HEK293 (cell line): ENCODE results near the gene SH3RF1.

ENCODE experiments used
- CTCF ChIA-PET: fragments of 350-600 bp; formaldehyde crosslinking; extraction: SDS; loops from one replicate; lab custom pipeline; 2021; ENCODE audit warnings: antibody characterized with exemption; lab: Yijun Ruan, JAX
- POLR2A ChIA-PET: fragments of 300-600 bp; formaldehyde crosslinking; extraction: SDS; loops from one replicate; lab custom pipeline; 2020; ENCODE audit warnings: antibody characterized with exemption, inconsistent platforms; lab: Yijun Ruan, JAX
- H3K27ac ChIP-seq: fragments of 200-500 bp; sonication (Bioruptor generic); 2 replicates; pipeline ENCODE4 v1.5.1; 2014; ENCODE audit warnings: low read depth, low read length, control low read depth, inconsistent platforms; ENCODE audit errors: extremely low read depth
- H3K36me3 ChIP-seq, 2 experiments: fragments of 200-500 bp in 1 of 2; sonication (Bioruptor generic) in 1 of 2; 1 replicate in 1 of 2; 2 replicates in 1 of 2; pipeline ENCODE4 v1.5.1; 2014 to 2017; ENCODE audit warnings: inconsistent platforms in 2 of 2, low read length in 2 of 2; ENCODE audit not compliant: control insufficient read depth in 2 of 2, insufficient read depth in 1 of 2
- H3K4me1 ChIP-seq: fragments of 200-500 bp; sonication (Bioruptor generic); 2 replicates; pipeline ENCODE4 v1.5.1; 2014; ENCODE audit warnings: mild to moderate bottlenecking, low read length, inconsistent platforms; ENCODE audit not compliant: control insufficient read depth, insufficient read depth
- H3K4me3 ChIP-seq: 2 replicates; pipeline ENCODE4 v1.5.1; 2011; ENCODE audit warnings: low read depth, mild to moderate bottlenecking, control low read depth, low read length, moderate library complexity
- H3K9me3 ChIP-seq: fragments of 200-500 bp; sonication (Bioruptor generic); 2 replicates; pipeline ENCODE4 v1.5.1; 2014; ENCODE audit warnings: low read depth, low read length, inconsistent platforms; ENCODE audit not compliant: control insufficient read depth, insufficient read depth
- BCL11A ChIP-seq: fragments of 450-650 bp; formaldehyde crosslinking; IDR thresholded peaks from 2 replicates; pipeline ENCODE4 v1.5.1; 2016; ENCODE audit warnings: low read depth, missing biosample characterization, missing genetic modification characterization
- BCL11B ChIP-seq: fragments of 450-650 bp; formaldehyde crosslinking; IDR thresholded peaks from 2 replicates; pipeline ENCODE4 v1.5.1; 2016; ENCODE audit warnings: low read depth, missing biosample characterization, missing genetic modification characterization
- GLIS1 ChIP-seq: fragments of 450-650 bp; formaldehyde crosslinking; IDR thresholded peaks from 2 replicates; pipeline ENCODE4 v1.5.1; 2016; ENCODE audit warnings: missing biosample characterization, missing genetic modification characterization
- ZBTB17 ChIP-seq: fragments of 450-650 bp; formaldehyde crosslinking; IDR thresholded peaks from 2 replicates; pipeline ENCODE4 v1.5.1; 2016; ENCODE audit warnings: missing biosample characterization, missing genetic modification characterization
- ZNF10 ChIP-seq: fragments of 450-650 bp; formaldehyde crosslinking; IDR thresholded peaks from 2 replicates; pipeline ENCODE4 v1.5.1; 2017; ENCODE audit warnings: missing biosample characterization, missing genetic modification characterization
- ZNF19 ChIP-seq: fragments of 450-650 bp; formaldehyde crosslinking; IDR thresholded peaks from 2 replicates; pipeline ENCODE4; 2016; ENCODE audit warnings: missing biosample characterization, missing genetic modification characterization, low read depth
- ZNF366 ChIP-seq: fragments of 450-650 bp; formaldehyde crosslinking; conservative IDR thresholded peaks from 2 replicates; pipeline ENCODE4 v1.5.1; 2016; ENCODE audit warnings: missing biosample characterization, missing genetic modification characterization
- ZNF423 ChIP-seq: fragments of 450-650 bp; formaldehyde crosslinking; IDR thresholded peaks from 2 replicates; pipeline ENCODE4 v1.5.1; 2016; ENCODE audit warnings: missing biosample characterization, missing genetic modification characterization
- ZNF529 ChIP-seq: fragments of 450-650 bp; formaldehyde crosslinking; IDR thresholded peaks from 2 replicates; pipeline ENCODE4 v1.5.1; 2017; ENCODE audit warnings: missing genetic modification characterization, missing biosample characterization; ENCODE audit not compliant: insufficient replicate concordance
- ZNF560 ChIP-seq: fragments of 450-650 bp; formaldehyde crosslinking; IDR thresholded peaks from 2 replicates; pipeline ENCODE4 v1.5.1; 2017; ENCODE audit warnings: missing biosample characterization, missing genetic modification characterization, borderline replicate concordance
- ZNF677 ChIP-seq: fragments of 450-650 bp; IDR thresholded peaks from 2 replicates; pipeline ENCODE4 v1.5.0; 2018; ENCODE audit warnings: missing biosample characterization, mild to moderate bottlenecking, missing genetic modification characterization, moderate library complexity
- ZNF701 ChIP-seq: fragments of 450-650 bp; formaldehyde crosslinking; IDR thresholded peaks from 2 replicates; pipeline ENCODE4 v1.5.1; 2016; ENCODE audit warnings: missing biosample characterization, missing genetic modification characterization
- ZNF76 ChIP-seq: fragments of 450-650 bp; formaldehyde crosslinking; IDR thresholded peaks from 2 replicates; pipeline ENCODE4; 2016; ENCODE audit warnings: low read depth, missing biosample characterization, missing genetic modification characterization, borderline replicate concordance
- ZNF791 ChIP-seq: fragments of 450-650 bp; formaldehyde crosslinking; IDR thresholded peaks from 2 replicates; pipeline ENCODE4 v1.5.1; 2016; ENCODE audit warnings: missing biosample characterization, missing genetic modification characterization
- ZNF830 ChIP-seq: fragments of 450-650 bp; IDR thresholded peaks from 2 replicates; pipeline ENCODE4 v1.5.0; 2018; ENCODE audit warnings: missing biosample characterization, missing genetic modification characterization, low read depth, mild to moderate bottlenecking, moderate library complexity
- ZNF843 ChIP-seq: fragments of 450-650 bp; formaldehyde crosslinking; IDR thresholded peaks from 2 replicates; pipeline ENCODE4 v1.5.1; 2016; ENCODE audit warnings: missing biosample characterization, missing genetic modification characterization
- TF ChIP-seq, protein P1 (sequence below): fragments of 450-650 bp; formaldehyde crosslinking; IDR thresholded peaks from 2 replicates; pipeline ENCODE4 v1.5.1; 2016; ENCODE audit warnings: missing biosample characterization, missing genetic modification characterization
- TF ChIP-seq, protein P2 (sequence below): fragments of 450-650 bp; formaldehyde crosslinking; IDR thresholded peaks from 2 replicates; pipeline ENCODE4 v1.5.1; 2016; ENCODE audit warnings: missing biosample characterization, missing genetic modification characterization, low read depth
- TF ChIP-seq, protein P3 (sequence below): fragments of 450-650 bp; formaldehyde crosslinking; IDR thresholded peaks from 2 replicates; pipeline ENCODE4 v1.5.1; 2016; ENCODE audit warnings: missing biosample characterization, missing genetic modification characterization
- TF ChIP-seq, protein P4 (sequence below): fragments of 450-650 bp; formaldehyde crosslinking; IDR thresholded peaks from 2 replicates; pipeline ENCODE4 v1.5.0; 2017; ENCODE audit warnings: missing biosample characterization, missing genetic modification characterization, borderline replicate concordance

SH3RF1 gene

DNA sequence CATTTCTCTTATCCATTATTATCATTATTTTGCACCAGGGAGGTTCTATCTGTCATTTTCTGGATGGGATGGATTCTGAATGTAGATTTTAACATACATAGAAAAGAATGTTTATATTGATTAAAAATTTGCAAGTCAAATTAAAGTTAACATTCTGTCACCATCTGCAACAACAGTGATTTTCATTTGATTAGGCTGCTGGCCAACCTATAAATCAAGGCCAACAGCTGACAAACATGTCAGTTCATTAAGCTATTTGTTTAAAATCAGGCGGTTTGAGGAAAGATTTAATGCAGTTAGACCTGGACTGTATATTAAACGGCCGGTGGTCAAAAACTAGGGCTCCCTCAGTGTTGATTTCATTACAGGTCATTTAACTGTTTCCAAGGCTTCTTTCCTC, 151.2 kb downstream of the SH3RF1 start:
- no peak overlapping the region for H3K27ac ChIP-seq
- TF ChIP-seq BCL11A: no peak
- CTCF ChIA-PET: no interaction called here
- H3K4me1 ChIP-seq: no peaks in the 10 kb centered on the region
- POLR2A ChIA-PET: no interaction called here
- peaks cover 6 to 50% of the 10 kb centered on the region in 2 experiments; a peak in 2 of 3 replicates for H3K36me3 ChIP-seq
- H3K4me3 ChIP-seq: no peak overlapping the region
- no peaks in the 10 kb centered on the region for H3K9me3 ChIP-seq

DNA sequence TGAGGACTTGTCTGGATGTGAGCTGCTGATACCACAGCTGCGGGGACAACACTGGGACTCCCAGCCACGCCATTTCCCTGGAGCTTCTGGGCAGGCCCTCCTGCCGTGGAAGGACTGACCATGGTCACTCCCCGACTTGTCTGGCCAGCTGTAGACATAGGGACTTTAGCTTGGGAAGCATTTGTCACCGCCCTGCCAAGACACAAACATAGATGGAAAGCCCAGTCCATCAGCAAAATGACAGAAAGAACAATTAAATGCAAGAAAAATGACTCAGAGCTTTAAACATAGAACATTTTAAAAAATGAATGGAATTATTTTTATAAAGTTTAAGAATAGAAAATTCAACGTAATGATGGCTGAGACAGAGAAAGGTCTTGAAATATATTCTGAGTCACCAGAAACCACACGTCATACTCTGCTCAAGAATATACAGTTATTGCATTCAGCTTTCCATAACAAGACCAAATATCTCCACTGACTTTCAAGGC, 153.1 kb downstream of the SH3RF1 start:
- H3K27ac ChIP-seq: no peak overlapping the region
- H3K4me3 ChIP-seq: no peak overlapping the region
- H3K4me1 ChIP-seq: no peaks in the 10 kb centered on the region
- TF ChIP-seq ZNF560 (tag by site-specific recombination) (no peak), GLIS1 (tag by site-specific recombination) (no peak), BCL11B (tag by site-specific recombination) (no peak), ZNF830 (tag by site-specific recombination) (no peak), ZNF76 (tag by site-specific recombination) (no peak), ZNF791 (tag by site-specific recombination) (no peak), ZBTB17 (tag by site-specific recombination) (no peak), ZNF843 (tag by site-specific recombination) (no peak), ZNF701 (tag by site-specific recombination) (no peak), ZNF366 (tag by site-specific recombination) (no peak), ZNF677 (no peak), ZNF10 (no peak), ZNF423 (tag by site-specific recombination) (no peak), ZNF19 (tag by site-specific recombination) (no peak), ZNF529 (tag by site-specific recombination) (no peak)
- TF ChIP-seq, protein P1, sequence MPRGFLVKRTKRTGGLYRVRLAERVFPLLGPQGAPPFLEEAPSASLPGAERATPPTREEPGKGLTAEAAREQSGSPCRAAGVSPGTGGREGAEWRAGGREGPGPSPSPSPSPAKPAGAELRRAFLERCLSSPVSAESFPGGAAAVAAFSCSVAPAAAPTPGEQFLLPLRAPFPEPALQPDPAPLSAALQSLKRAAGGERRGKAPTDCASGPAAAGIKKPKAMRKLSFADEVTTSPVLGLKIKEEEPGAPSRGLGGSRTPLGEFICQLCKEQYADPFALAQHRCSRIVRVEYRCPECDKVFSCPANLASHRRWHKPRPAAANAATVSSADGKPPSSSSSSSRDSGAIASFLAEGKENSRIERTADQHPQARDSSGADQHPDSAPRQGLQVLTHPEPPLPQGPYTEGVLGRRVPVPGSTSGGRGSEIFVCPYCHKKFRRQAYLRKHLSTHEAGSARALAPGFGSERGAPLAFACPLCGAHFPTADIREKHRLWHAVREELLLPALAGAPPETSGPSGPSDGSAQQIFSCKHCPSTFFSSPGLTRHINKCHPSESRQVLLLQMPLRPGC (tag by site-specific recombination): no peak
- TF ChIP-seq, protein P2, sequence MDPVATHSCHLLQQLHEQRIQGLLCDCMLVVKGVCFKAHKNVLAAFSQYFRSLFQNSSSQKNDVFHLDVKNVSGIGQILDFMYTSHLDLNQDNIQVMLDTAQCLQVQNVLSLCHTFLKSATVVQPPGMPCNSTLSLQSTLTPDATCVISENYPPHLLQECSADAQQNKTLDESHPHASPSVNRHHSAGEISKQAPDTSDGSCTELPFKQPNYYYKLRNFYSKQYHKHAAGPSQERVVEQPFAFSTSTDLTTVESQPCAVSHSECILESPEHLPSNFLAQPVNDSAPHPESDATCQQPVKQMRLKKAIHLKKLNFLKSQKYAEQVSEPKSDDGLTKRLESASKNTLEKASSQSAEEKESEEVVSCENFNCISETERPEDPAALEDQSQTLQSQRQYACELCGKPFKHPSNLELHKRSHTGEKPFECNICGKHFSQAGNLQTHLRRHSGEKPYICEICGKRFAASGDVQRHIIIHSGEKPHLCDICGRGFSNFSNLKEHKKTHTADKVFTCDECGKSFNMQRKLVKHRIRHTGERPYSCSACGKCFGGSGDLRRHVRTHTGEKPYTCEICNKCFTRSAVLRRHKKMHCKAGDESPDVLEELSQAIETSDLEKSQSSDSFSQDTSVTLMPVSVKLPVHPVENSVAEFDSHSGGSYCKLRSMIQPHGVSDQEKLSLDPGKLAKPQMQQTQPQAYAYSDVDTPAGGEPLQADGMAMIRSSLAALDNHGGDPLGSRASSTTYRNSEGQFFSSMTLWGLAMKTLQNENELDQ (tag by site-specific recombination): no peak
- TF ChIP-seq, protein P3, sequence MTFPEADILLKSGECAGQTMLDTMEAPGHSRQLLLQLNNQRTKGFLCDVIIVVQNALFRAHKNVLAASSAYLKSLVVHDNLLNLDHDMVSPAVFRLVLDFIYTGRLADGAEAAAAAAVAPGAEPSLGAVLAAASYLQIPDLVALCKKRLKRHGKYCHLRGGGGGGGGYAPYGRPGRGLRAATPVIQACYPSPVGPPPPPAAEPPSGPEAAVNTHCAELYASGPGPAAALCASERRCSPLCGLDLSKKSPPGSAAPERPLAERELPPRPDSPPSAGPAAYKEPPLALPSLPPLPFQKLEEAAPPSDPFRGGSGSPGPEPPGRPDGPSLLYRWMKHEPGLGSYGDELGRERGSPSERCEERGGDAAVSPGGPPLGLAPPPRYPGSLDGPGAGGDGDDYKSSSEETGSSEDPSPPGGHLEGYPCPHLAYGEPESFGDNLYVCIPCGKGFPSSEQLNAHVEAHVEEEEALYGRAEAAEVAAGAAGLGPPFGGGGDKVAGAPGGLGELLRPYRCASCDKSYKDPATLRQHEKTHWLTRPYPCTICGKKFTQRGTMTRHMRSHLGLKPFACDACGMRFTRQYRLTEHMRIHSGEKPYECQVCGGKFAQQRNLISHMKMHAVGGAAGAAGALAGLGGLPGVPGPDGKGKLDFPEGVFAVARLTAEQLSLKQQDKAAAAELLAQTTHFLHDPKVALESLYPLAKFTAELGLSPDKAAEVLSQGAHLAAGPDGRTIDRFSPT (tag by site-specific recombination): no peak
- TF ChIP-seq, protein P4, sequence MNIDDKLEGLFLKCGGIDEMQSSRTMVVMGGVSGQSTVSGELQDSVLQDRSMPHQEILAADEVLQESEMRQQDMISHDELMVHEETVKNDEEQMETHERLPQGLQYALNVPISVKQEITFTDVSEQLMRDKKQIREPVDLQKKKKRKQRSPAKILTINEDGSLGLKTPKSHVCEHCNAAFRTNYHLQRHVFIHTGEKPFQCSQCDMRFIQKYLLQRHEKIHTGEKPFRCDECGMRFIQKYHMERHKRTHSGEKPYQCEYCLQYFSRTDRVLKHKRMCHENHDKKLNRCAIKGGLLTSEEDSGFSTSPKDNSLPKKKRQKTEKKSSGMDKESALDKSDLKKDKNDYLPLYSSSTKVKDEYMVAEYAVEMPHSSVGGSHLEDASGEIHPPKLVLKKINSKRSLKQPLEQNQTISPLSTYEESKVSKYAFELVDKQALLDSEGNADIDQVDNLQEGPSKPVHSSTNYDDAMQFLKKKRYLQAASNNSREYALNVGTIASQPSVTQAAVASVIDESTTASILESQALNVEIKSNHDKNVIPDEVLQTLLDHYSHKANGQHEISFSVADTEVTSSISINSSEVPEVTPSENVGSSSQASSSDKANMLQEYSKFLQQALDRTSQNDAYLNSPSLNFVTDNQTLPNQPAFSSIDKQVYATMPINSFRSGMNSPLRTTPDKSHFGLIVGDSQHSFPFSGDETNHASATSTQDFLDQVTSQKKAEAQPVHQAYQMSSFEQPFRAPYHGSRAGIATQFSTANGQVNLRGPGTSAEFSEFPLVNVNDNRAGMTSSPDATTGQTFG: no peak
- no peaks in the 10 kb centered on the region for H3K9me3 ChIP-seq
- ChIA-PET POLR2A (no interaction called here), CTCF (no interaction called here)
- peaks cover 6 to 56% of the 10 kb centered on the region in 2 experiments; a peak in 2 of 3 replicates for H3K36me3 ChIP-seq
